Measurements from ENCODE around the gene RASSF3. TPM values are rescaled to one million over a fixed set of nuclear protein-coding genes. Genes with fewer than 3 reads are reported as not detected.

RASSF3 gene
- total and polyA plus RNA-seq, 10 of the 15 experiments (the other 5 are each of a cell fraction or from before 2014, with no cell fraction given): 6.9 to 62.4 (median 30.3) TPM

- no peak for TF ChIP-seq SPI1 (IDR thresholded peaks at IDR 0.05; ENCODE audit: borderline replicate concordance, insufficient read depth, low read depth, low read length)
- TF ChIP-seq CTCF (IDR thresholded peaks at IDR 0.05 in 2 of 3, conservative IDR thresholded peaks at IDR 0.05 in 1 of 3; ENCODE audit: control insufficient read depth in 2 of 3, extremely low read depth in 1 of 3, insufficient read depth in 1 of 3, low read depth in 3 of 3, low read length in 3 of 3): no peak
- no peak for TF ChIP-seq KAT2A (conservative IDR thresholded peaks at IDR 0.05; ENCODE audit: control insufficient read depth, low read depth, low read length)
- TF ChIP-seq ZSCAN29 (IDR thresholded peaks at IDR 0.05): no peak
- no peak for TF ChIP-seq TCF7 (IDR thresholded peaks at IDR 0.05; ENCODE audit: borderline replicate concordance)
- TF ChIP-seq NFYB (IDR thresholded peaks at IDR 0.05; ENCODE audit: insufficient read depth, low read depth, low read length): no peak
- TF ChIP-seq HDAC6 (IDR thresholded peaks at IDR 0.05; ENCODE audit: unreplicated experiment): no peak
- peak; percentile 60; the same call in 1 of the 2 replicates for TF ChIP-seq ATF7 (IDR thresholded peaks at IDR 0.05; ENCODE audit: low read depth)
- TF ChIP-seq SP1 (IDR thresholded peaks at IDR 0.05; ENCODE audit: low read depth, low read length): no peak
- no peak for TF ChIP-seq NBN (IDR thresholded peaks at IDR 0.05)
- no peak for TF ChIP-seq EGR1 (IDR thresholded peaks at IDR 0.05; ENCODE audit: borderline replicate concordance in 1 of 2, low read depth in 2 of 2, low read length in 2 of 2)
These were observed 69.2 kb downstream of the RASSF3 start (continued) for GRCh38 chr12:64679487-64680001.

- ChIA-PET SMC1A (ENCODE audit: uncharacterized antibody, unreplicated experiment) (interaction anchor here (0.8 to 5.5 kb wide), 5 partner anchors 12 to 116 kb away, joined by 3 to 41 read pairs (median 4); no protein-coding TSS in a partner anchor), RAD21 (ENCODE audit: unreplicated experiment) (interaction anchor here (0.6 to 1.3 kb wide), 3 partner anchors 12 to 71 kb away, joined by 3 to 4 read pairs (median 3); no protein-coding TSS in a partner anchor), CTCF (interaction anchor here (1.2 to 7.7 kb wide), 2 partner anchors 16 to 20 kb away, joined by 3 to 48 read pairs; no protein-coding TSS in a partner anchor), POLR2A (interaction anchor here (0.8 to 1.9 kb wide), 2 partner anchors 10 to 12 kb away, joined by 4 to 7 read pairs; no protein-coding TSS in a partner anchor)
- WGBS (ENCODE audit: insufficient coverage, insufficient replicate concordance, low lambda C conversion rate, missing lambda C conversion rate): 30% methylated on average over 4 of the region's 4 CpGs
- no peak for FAIRE-seq
- in situ Hi-C loops (cut with MboI): no loop called here
- peaks cover 51% of the 10 kb centered on the region for H3K4me1 ChIP-seq (ENCODE audit: control insufficient read depth, insufficient read depth, low read length)
- peaks cover 72% of the 10 kb centered on the region for H3K79me2 ChIP-seq (ENCODE audit: control insufficient read depth, insufficient read depth, low read length)
- intact Hi-C loops (cut with micrococcal nuclease; ENCODE audit: unreplicated experiment): no loop called here
- ATAC-seq: no peak
- H3K9ac ChIP-seq (ENCODE audit: control insufficient read depth, insufficient read depth, low read length): no peak overlapping the region
- DNase-seq (ENCODE audit: low read depth, low spot score): no peak
- BruUV-seq (replicated peaks): no TSS peak
- no peaks in the 10 kb centered on the region for H3K27me3 ChIP-seq (replicated peaks in 1 of 2; ENCODE audit: control insufficient read depth in 2 of 2, insufficient read depth in 2 of 2, low read length in 1 of 2)
- H4K20me1 ChIP-seq (ENCODE audit: control insufficient read depth, insufficient read depth): no peaks in the 10 kb centered on the region; the same call in 1 of the 2 replicates
- peaks cover 0 to 10% of the 10 kb centered on the region in 2 experiments; a peak in 2 of 4 replicates for H3K36me3 ChIP-seq (ENCODE audit: control insufficient read depth in 2 of 2, insufficient read depth in 2 of 2, low read length in 1 of 2)
- H3K4me3 ChIP-seq: no peak overlapping the region
- H3K27ac ChIP-seq (ENCODE audit: control insufficient read depth, insufficient read depth): peak overlapping the region; percentile 35; the same call in 1 of the 2 replicates
- no peak overlapping the region for H3K4me2 ChIP-seq (ENCODE audit: control insufficient read depth, insufficient read depth)
- no peak overlapping the region for H2AFZ ChIP-seq (ENCODE audit: control insufficient read depth, low read depth, low read length)
- H3K9me3 ChIP-seq (replicated peaks; ENCODE audit: control insufficient read depth, insufficient read depth, low read length): no peaks in the 10 kb centered on the region
- TF ChIP-seq YY1 (IDR thresholded peaks at IDR 0.05; ENCODE audit: low read depth, low read length): 0 out of 2 replicates have a peak, but pooled peaks have one; percentile 19
- no peak for TF ChIP-seq MEF2A (IDR thresholded peaks at IDR 0.05; ENCODE audit: insufficient read depth, low read depth, low read length)
- TF ChIP-seq BCL3 (IDR thresholded peaks at IDR 0.05; ENCODE audit: borderline replicate concordance, insufficient read depth, low read depth, low read length, poor library complexity, severe bottlenecking): no peak
- no peak for TF ChIP-seq SMARCA5 (IDR thresholded peaks at IDR 0.05)
These were observed 69.9 kb downstream of the RASSF3 start for GRCh38 chr12:64680235-64680634.
